HG03520 (cell line): Measurements from ENCODE around the gene MRPS6.

Experiments
- ATAC-seq: cut with Tn5 transposase; IDR thresholded peaks from one replicate; pipeline ENCODE4 v1.9.1; 2021; ENCODE audit warnings: mild to moderate bottlenecking, moderate library complexity; ENCODE audit not compliant: unreplicated experiment

MRPS6 gene

GRCh38 chr21:34177919-34178567 lies 104.7 kb downstream of the MRPS6 start:
- ATAC-seq, result no peak

- no peak for ATAC-seq
Measured at GRCh38 chr21:34179204-34179935, 106.0 kb downstream of the MRPS6 start.

GRCh38 chr21:34180407-34180806 lies 107.0 kb downstream of the MRPS6 start:
- ATAC-seq, result no peak

- ATAC-seq, result no peak
Measured at GRCh38 chr21:34180826-34181359, 107.5 kb downstream of the MRPS6 start.

- no peak for ATAC-seq
Measured at GRCh38 chr21:34181431-34182039, 108.2 kb downstream of the MRPS6 start.

GRCh38 chr21:34182436-34182835 lies 109.1 kb downstream of the MRPS6 start:
- ATAC-seq, result no peak

GRCh38 chr21:34183331-34183928 lies 110.1 kb downstream of the MRPS6 start:
- ATAC-seq, result no peak

- ATAC-seq, result no peak
Measured at GRCh38 chr21:34184232-34184631, 110.9 kb downstream of the MRPS6 start.

GRCh38 chr21:34185026-34185750 lies 111.8 kb downstream of the MRPS6 start:
- no peak for ATAC-seq

GRCh38 chr21:34186109-34186719 lies 112.8 kb downstream of the MRPS6 start:
- no peak for ATAC-seq

- no peak for ATAC-seq
Measured at GRCh38 chr21:34187935-34188334, 114.6 kb downstream of the MRPS6 start.

- no peak for ATAC-seq
Measured at GRCh38 chr21:34189506-34189905, 116.1 kb downstream of the MRPS6 start.

- ATAC-seq, result no peak
Measured at GRCh38 chr21:34190576-34191321, 117.4 kb downstream of the MRPS6 start.

GRCh38 chr21:34191876-34192275 lies 118.5 kb downstream of the MRPS6 start:
- no peak for ATAC-seq
